Ishikawa (cell line): ENCODE measurements around the gene ZNF641.

Experiments used
- CEBPB ChIP-seq: IDR thresholded peaks from 2 replicates; pipeline ENCODE4 v1.6.1; 2012
- CREB1 ChIP-seq: IDR thresholded peaks from 2 replicates; pipeline ENCODE4 v1.6.1; 2012; ENCODE audit warnings: low read depth
- EGR1 ChIP-seq: IDR thresholded peaks from 2 replicates; pipeline ENCODE4 v1.6.1; 2012
- EP300 ChIP-seq: IDR thresholded peaks from 2 replicates; pipeline ENCODE4 v1.6.1; 2012; ENCODE audit warnings: borderline replicate concordance
- FOXM1 ChIP-seq: IDR thresholded peaks from 2 replicates; pipeline ENCODE4 v1.6.1; 2012; ENCODE audit warnings: low read depth, borderline replicate concordance
- MAX ChIP-seq: IDR thresholded peaks from 2 replicates; pipeline ENCODE4 v1.6.1; 2012
- NFIC ChIP-seq: IDR thresholded peaks from 2 replicates; pipeline ENCODE4 v1.6.1; 2012
- RAD21 ChIP-seq: IDR thresholded peaks from 2 replicates; pipeline ENCODE4 v1.6.1; 2012; ENCODE audit warnings: low read depth
- REST ChIP-seq: IDR thresholded peaks from 2 replicates; pipeline ENCODE4 v1.6.1; 2012; ENCODE audit warnings: low read depth, mild to moderate bottlenecking
- TAF1 ChIP-seq: IDR thresholded peaks from 2 replicates; pipeline ENCODE4 v1.6.1; 2012; ENCODE audit warnings: low read depth, mild to moderate bottlenecking
- TCF12 ChIP-seq: IDR thresholded peaks from 2 replicates; pipeline ENCODE4 v1.6.1; 2012; ENCODE audit warnings: low read depth
- TEAD4 ChIP-seq: IDR thresholded peaks from 2 replicates; pipeline ENCODE4 v1.6.1; 2012
- USF1 ChIP-seq: IDR thresholded peaks from 2 replicates; pipeline ENCODE4 v1.6.1; 2012
- YY1 ChIP-seq: IDR thresholded peaks from 2 replicates; pipeline ENCODE4 v1.6.1; 2012; ENCODE audit warnings: low read depth
- ZBTB7A ChIP-seq: IDR thresholded peaks from 2 replicates; pipeline ENCODE4 v1.6.1; 2012; ENCODE audit warnings: low read depth

ZNF641 gene

GRCh38 chr12:48388938-48389337 is 38.2 kb upstream of the ZNF641 start:
- TF ChIP-seq USF1, result no peak

- TF ChIP-seq TCF12, result no peak
- TF ChIP-seq EP300, result no peak
- no peak for TF ChIP-seq RAD21
- no peak for TF ChIP-seq FOXM1
- no peak for TF ChIP-seq CEBPB
- no peak for TF ChIP-seq CREB1
- no peak for TF ChIP-seq USF1
Measured at GRCh38 chr12:48388460-48388859, 37.7 kb upstream of the ZNF641 start.

GRCh38 chr12:48380596-48380995 is 29.9 kb upstream of the ZNF641 start:
- TF ChIP-seq FOXM1 (no peak), TAF1 (no peak), YY1 (no peak), TEAD4 (no peak), REST (no peak), NFIC (no peak), USF1 (no peak), CREB1 (no peak), EP300 (no peak), RAD21 (no peak), ZBTB7A (no peak), TCF12 (no peak), CEBPB (no peak), MAX (no peak), EGR1 (no peak)

GRCh38 chr12:48379794-48380193 is 29.1 kb upstream of the ZNF641 start:
- TF ChIP-seq CEBPB (no peak), ZBTB7A (no peak), USF1 (no peak), REST (no peak), MAX (no peak), EP300 (no peak), EGR1 (no peak), FOXM1 (no peak), YY1 (no peak), TAF1 (no peak), RAD21 (no peak)

- TF ChIP-seq MAX, result no peak
- no peak for TF ChIP-seq CEBPB
- no peak for TF ChIP-seq FOXM1
- no peak for TF ChIP-seq ZBTB7A
- TF ChIP-seq NFIC, result no peak
- TF ChIP-seq EP300, result no peak
- TF ChIP-seq RAD21, result no peak
- no peak for TF ChIP-seq EGR1
- no peak for TF ChIP-seq REST
- no peak for TF ChIP-seq CREB1
- TF ChIP-seq YY1, result no peak
- TF ChIP-seq TAF1, result no peak
- TF ChIP-seq TCF12, result no peak
- TF ChIP-seq USF1, result no peak
Measured at GRCh38 chr12:48377646-48378045, 26.9 kb upstream of the ZNF641 start.
